ENCODE measurements around the gene TEKT3.

GRCh38 chr17:15349119-15349518 is 7.7 kb upstream of the TEKT3 start:
- TF ChIP-seq FOXM1 (IDR thresholded peaks at IDR 0.05; ENCODE audit: borderline replicate concordance, low read depth), result no peak
- TF ChIP-seq CEBPB (IDR thresholded peaks at IDR 0.05), result no peak
- TF ChIP-seq, protein P1, sequence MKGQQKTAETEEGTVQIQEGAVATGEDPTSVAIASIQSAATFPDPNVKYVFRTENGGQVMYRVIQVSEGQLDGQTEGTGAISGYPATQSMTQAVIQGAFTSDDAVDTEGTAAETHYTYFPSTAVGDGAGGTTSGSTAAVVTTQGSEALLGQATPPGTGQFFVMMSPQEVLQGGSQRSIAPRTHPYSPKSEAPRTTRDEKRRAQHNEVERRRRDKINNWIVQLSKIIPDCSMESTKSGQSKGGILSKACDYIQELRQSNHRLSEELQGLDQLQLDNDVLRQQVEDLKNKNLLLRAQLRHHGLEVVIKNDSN (IDR thresholded peaks at IDR 0.05), result no peak
- no peak for TF ChIP-seq NFIC (IDR thresholded peaks at IDR 0.05)
- no peak for TF ChIP-seq TAF1 (IDR thresholded peaks at IDR 0.05; ENCODE audit: low read depth)
- TF ChIP-seq EP300 (IDR thresholded peaks at IDR 0.05; ENCODE audit: borderline replicate concordance), result no peak
- TF ChIP-seq REST (IDR thresholded peaks at IDR 0.05; ENCODE audit: low read depth), result no peak
- TF ChIP-seq RAD21 (IDR thresholded peaks at IDR 0.05; ENCODE audit: low read depth), result no peak
- TF ChIP-seq YY1 (IDR thresholded peaks at IDR 0.05; ENCODE audit: low read depth), result no peak
- TF ChIP-seq, protein P2, sequence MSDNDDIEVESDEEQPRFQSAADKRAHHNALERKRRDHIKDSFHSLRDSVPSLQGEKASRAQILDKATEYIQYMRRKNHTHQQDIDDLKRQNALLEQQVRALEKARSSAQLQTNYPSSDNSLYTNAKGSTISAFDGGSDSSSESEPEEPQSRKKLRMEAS (IDR thresholded peaks at IDR 0.05), result no peak
- no peak for TF ChIP-seq ZBTB7A (IDR thresholded peaks at IDR 0.05; ENCODE audit: low read depth)

All from Ishikawa (cell line).